CD4-positive, alpha-beta T cell treated with Interleukin-1 beta for 1 hour (primary cell): ENCODE measurements around the gene PSAP.

Source experiments
- DNase-seq, 2 donors: peaks; one replicate each; pipeline ENCODE4 v3.0.0-alpha.2; 2020 to 2022

Gene PSAP

GRCh38 chr10:71782221-71782916 is 68.7 kb downstream of the PSAP start:
- no peak for DNase-seq

GRCh38 chr10:71780719-71781118 is 70.3 kb downstream of the PSAP start:
- DNase-seq = no peak

DNA sequence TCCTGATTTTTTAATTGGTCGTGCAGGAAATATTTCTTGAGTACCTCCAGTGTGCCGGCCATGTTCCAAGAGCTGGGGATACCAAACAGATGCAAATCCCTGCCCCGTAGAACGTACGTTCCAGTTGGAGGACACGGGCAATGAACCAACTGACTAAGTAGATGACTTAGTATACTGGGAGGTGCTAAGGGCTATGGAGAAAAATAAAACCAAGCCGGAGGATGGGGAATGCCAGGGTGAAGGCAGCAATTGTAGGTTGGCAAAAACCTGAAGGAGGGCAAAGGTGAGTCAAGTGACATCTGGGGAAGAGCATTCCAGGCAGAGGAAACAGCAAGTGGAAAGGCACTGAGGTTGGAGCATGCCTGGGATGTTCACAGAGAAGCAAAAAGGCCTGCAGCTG is 70.9 kb downstream of the PSAP start:
- no peak for DNase-seq

- DNase-seq = no peak
Measured at GRCh38 chr10:71779641-71780040, 71.4 kb downstream of the PSAP start.

GRCh38 chr10:71778071-71778825 is 72.8 kb downstream of the PSAP start:
- no peak for DNase-seq

DNA sequence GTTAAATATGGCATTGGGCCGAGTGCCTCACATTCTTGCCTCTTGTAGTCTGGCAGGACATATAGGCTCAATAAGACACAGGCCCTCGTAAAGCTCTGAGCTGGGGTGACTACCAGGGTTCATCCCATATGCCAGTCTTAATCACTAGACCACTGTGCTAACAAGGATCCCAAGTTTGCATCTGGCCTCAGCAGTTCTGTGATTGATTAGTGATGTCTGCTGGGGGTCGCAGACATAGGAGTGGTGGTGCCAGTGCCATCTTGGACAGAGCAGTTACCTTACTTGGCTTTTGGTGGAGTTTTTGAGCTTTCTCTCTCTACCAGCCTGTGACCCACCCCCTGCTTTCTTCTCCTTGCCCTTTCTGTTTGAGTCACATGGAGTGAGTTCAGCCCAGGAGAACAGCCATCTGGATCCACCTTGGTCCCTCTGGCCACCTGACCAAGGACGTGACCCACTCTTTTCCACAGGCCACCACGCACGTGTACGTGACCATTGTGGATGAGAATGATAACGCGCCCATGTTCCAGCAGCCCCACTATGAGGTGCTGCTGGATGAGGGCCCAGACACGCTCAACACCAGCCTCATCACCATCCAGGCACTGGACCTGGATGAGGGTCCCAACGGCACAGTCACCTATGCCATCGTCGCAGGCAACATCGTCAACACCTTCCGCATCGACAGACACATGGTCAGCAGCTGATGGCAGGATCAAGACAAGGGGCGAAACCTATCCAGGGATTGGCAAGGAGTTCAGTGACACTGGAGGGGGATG is 73.7 kb downstream of the PSAP start:
- no peak for DNase-seq

DNA sequence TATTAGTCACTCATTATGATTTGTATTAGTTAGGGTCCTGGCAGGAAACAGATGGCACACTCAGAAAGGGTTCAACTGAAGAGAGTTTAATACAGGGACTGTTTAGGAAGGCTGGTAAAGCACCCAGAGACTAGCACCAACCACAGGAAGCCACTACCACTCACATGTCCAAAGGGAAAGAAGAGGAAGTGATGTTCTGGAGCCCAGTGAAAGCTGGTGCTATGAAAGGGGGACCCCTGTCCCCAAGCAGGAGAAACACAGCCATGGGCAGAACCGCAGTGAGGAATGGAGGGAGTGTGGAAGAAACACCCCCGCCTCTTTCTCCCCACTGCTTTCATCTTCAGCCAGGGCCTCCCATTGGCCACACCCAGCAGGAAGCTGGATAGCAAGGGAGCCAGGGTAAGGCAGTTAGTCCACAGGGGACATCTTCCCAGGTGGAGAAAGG is 74.5 kb downstream of the PSAP start:
- DNase-seq = no peak

DNA sequence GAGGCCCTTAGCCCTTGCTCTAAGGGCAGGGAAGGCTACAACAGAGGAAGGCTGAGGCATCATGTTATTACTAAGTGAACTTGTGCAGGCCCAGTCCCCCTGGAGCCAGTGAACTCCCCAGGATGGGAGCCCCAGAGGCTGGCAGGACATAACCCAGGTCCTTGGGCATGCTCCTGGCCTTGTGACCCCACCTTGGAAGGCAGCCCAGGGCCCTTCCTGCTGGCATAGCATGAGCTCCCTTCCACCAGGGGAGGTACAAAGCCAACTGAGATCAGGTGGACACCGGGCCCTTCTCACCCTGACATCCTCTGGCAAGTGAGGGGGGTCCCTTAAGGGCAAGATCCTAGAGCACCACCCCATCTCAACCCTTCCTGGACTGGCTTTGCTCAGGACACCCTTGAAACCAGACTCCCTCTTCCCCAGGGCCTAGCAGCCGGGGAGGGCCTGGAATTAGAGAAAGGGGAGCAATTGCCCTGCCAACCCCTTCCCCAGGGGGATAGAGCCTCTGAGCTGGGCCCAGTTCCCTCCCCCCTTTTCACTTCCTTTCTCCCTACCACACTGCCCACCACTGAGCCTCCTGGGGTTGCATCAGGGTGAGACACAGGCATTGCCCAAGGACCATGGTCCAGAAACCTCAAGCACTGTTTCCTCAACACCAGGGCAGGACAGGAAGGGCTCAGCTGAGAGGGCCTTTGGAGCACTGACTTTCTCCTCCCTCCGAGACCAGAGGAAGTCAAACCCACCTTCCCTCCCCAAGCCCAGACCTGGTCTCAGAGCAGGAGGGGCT is 75.9 kb downstream of the PSAP start:
- DNase-seq = peak in 1 of 2 donors; percentile 63

DNA sequence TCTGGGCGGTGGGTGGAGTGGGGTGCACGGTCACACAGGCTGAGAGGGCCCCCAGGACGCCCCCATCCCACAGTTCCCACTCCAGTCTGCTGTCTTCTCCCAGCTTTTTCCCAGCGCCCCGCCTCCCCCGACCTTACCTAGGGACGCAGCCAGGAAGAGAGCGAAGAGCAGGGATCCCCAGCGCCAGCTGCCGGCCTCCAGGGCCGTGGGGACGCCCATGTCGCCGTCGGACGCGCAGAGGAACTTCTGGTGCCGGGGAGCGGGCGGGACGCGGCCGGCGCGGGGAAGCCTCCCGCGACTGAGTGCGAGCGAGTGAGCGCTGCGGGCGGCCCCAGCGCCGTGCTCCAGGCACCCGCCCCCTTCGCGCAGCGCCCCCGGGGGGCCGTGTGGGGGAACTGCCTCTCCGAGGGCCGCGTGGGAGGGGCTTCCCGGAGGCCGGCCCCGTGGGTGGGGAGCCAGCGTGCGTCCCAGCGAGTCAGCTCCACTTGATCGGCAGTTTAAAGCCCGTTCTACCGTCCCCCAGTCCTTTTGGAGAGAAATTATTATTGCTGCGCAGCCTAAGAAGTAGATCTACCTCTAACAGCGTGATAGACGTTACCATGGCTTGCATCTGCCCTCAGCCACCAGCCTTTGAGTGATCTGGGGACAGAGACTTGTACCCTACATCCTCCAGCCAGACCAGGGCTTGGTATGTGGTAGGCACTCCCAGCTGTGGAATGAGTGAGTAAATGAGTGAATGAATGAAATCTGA is 77.7 kb downstream of the PSAP start, which contains the start of gene VSIR:
Gene VSIR (minus strand): TSS at position 300 of the 751 bp plus-strand sequence. CDS start 81 bp downstream, at position 219.
- peak; percentile 91 to 95 for DNase-seq

DNA sequence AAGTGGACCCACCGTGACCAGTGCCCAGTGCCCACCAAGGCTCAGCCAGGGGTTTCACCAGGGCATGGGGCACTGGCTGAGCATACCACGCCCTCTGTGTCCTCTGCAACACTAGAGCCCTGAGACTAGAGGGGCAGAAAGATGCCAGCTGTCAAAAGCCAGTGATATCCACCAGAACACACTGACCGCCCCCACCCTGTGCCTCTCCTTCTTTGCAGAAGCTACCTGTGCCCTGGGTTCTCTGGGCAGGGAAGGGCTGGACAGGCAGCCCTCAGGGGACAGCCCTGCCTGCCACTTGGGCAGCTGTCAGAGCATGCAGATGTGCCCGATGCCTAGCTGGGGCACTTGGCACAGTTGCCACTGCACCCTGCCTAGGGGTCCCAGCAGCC is 78.2 kb downstream of the PSAP start:
- no peak for DNase-seq

GRCh38 chr10:71771821-71772617 is 79.0 kb downstream of the PSAP start:
- no peak for DNase-seq

GRCh38 chr10:71771204-71771603 is 79.8 kb downstream of the PSAP start:
- no peak for DNase-seq

DNA sequence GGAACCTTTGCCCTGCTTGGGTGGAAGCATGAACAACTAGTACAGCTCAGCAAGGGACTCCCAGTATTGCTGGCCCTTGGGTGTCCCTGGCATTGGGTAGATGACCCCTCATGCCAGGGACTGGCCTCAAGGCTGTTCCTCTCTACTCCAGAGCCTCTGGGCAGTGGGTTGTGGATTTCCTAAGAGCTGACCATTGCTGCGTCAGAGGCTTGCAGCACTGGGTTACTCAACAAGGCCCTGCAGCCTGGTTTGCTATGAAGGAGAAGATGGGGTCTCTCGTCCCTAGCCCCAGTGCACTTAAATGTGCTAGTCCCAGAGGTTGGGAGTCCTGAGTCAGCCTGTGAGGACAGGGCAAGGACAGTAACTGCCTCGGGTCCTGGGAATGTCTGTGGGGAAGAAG is 80.3 kb downstream of the PSAP start:
- DNase-seq = peak in 1 of 2 donors; percentile 57

DNA sequence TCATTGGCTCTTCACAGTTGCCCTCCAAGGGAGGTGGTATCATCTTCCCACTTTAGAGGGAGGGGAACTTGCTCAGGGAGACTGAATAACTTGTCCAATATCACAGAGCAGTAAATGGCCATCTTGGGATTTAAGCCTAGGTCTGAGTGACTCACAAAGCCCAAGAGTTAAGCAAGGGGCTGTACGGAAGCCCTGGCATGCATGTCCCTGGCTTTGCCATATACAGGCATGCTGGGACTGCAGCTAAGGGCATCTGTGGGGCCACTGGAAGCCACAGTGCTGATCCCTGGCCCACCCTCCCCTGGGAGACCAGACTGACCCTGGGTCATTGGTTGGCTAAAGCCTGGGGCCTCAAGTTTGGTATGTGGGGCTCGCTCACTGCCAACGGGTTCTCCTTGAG is 80.8 kb downstream of the PSAP start:
- no peak for DNase-seq

GRCh38 chr10:71769279-71769823 is 81.7 kb downstream of the PSAP start:
- peak; percentile 51 to 71 for DNase-seq

DNA sequence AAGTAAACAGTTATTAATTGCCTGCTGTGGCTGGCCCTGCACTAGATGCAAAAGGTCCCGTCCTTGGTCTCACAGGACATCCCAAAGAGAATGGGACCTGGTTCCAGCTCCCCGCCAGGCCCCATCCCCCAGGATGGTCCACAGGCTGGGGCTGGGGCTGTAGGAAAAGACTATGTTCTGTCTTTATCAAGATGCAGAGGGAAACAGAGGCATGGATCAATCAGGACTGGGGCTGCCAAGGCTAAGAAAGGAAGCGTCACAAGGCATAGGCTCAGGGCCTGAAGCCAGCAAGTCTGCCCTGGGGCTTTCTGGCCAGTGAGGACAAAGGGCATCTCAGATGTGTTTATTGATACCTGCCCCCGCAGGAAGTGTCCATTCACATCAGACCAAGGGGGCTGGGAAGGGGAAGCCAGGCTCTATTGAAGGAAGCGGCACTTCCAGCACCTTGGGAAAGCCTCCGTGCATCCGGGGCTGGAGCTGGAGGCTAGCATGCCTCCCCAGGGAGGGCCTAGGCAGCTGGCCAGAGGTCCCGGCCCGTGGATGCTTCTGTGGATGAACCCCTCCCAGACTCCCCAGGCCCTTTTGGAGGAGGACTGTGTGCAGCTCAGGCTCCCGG is 83.5 kb downstream of the PSAP start:
- DNase-seq = no peak

DNA sequence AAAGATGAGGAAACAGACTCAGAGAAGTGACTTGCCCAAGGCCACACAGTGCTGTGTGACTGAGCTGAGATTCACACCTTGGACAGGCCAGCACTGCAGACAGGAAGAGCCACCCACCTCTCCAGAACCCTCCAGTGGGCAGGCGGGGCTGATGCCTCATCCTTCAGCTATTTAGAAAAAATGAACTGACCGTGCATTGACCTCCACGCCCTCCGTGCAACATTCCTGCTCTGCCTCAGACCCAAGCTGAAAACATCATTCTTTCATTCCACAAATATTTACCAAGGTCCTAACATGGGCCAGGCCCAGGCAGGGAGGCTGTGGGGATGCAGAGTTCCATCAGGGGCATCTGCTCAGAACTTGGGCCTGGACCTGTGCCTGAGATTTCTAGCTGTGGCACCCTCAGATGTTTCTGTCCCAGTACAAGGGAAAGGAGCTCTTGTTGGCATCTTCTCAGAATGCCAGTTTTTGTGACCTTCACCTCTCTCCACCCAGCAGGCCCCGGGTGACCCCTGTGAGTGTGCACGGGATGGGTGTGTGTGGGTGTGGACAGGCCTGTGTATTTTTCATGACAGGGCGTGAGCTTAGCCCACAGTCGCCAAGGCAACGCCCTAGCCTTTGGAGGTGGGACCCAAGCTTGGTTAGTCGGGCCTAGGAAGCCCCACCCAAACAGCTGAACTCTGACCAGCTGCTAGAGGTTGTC is 84.2 kb downstream of the PSAP start:
- DNase-seq = peak; percentile 61 to 81
